H1 (cell line): ENCODE data around the gene KCTD12. TPM values are rescaled to one million over a fixed set of nuclear protein-coding genes. Genes with fewer than 3 reads are reported as not detected.

Experiments used
- CTCF ChIA-PET: fragments of 300-600 bp; sonication (Branson Sonifier 250); formaldehyde crosslinking; loops from one replicate; lab custom pipeline; 2021; ENCODE audit not compliant: partially characterized antibody; lab: Charles Lee
- POLR2A ChIA-PET: fragments of 300-600 bp; sonication (Branson Sonifier 250); formaldehyde crosslinking; loops from one replicate; lab custom pipeline; 2021; ENCODE audit warnings: inconsistent platforms; ENCODE audit not compliant: partially characterized antibody; lab: Charles Lee
- DNase-seq, 2 experiments: peaks; one replicate each; pipeline versions ENCODE4 v3.0.0 to v3.0.0-alpha.2; 2010 to 2022; ENCODE audit warnings: low spot score in 2 of 2, low read depth in 1 of 2, mixed read lengths in 1 of 2
- FAIRE-seq: peaks from 2 replicates; lab custom pipeline; 2011; peaks lifted over from hg19 to GRCh38; lab: Jason Lieb, UNC
- H2AFZ ChIP-seq: 2 replicates; pipeline ENCODE4 v1.8.1; 2012; ENCODE audit warnings: low read length, inconsistent platforms
- H2AK5ac ChIP-seq: 2 replicates; pipeline ENCODE4 v1.6.1; 2013; ENCODE audit warnings: low read depth, low read length
- H2BK120ac ChIP-seq: replicated peaks from 2 replicates; pipeline ENCODE3; 2013; ENCODE audit warnings: low read depth, low read length, inconsistent platforms
- H2BK12ac ChIP-seq: 2 replicates; pipeline ENCODE4 v1.6.1; 2013; ENCODE audit warnings: low read depth, low read length
- H2BK15ac ChIP-seq: 2 replicates; pipeline ENCODE4 v1.6.1; 2013; ENCODE audit warnings: low read length
- H2BK20ac ChIP-seq: 2 replicates; pipeline ENCODE4 v1.6.1; 2013; ENCODE audit warnings: low read length
- H2BK5ac ChIP-seq: 2 replicates; pipeline ENCODE4 v1.6.1; 2013; ENCODE audit warnings: low read depth, low read length
- H3K14ac ChIP-seq: 2 replicates; pipeline ENCODE4 v1.6.1; 2013; ENCODE audit warnings: inconsistent platforms; ENCODE audit not compliant: insufficient read length
- H3K18ac ChIP-seq: 2 replicates; pipeline ENCODE4 v1.6.1; 2013; ENCODE audit warnings: low read length; ENCODE audit errors: extremely low read depth
- H3K23ac ChIP-seq: 2 replicates; pipeline ENCODE4 v1.6.1; 2013; ENCODE audit warnings: inconsistent platforms; ENCODE audit not compliant: insufficient read length
- H3K23me2 ChIP-seq: 2 replicates; pipeline ENCODE4 v1.6.1; 2013; ENCODE audit warnings: low read depth, low read length
- H3K27ac ChIP-seq: 2 replicates; pipeline ENCODE4 v1.6.1; 2011; ENCODE audit warnings: low read depth, low read length, inconsistent platforms
- H3K27me3 ChIP-seq, 4 experiments: replicated peaks in 1 of 4; 1 replicate in 1 of 4; 2 replicates in 3 of 4; pipeline versions ENCODE4 v1.6.1 to v1.8.1; 2011 to 2013; ENCODE audit warnings: low read length in 3 of 4, mild to moderate bottlenecking in 3 of 4, inconsistent platforms in 2 of 4, mixed read lengths in 2 of 4, moderate library complexity in 1 of 4; ENCODE audit not compliant: control insufficient read depth in 3 of 4, insufficient read depth in 3 of 4; ENCODE audit errors: extremely low read depth in 1 of 4
- H3K36me3 ChIP-seq, 4 experiments: 2 replicates each; pipeline versions ENCODE4 v1.6.1 to v1.8.1; 2011 to 2013; ENCODE audit warnings: mild to moderate bottlenecking in 4 of 4, low read length in 3 of 4, moderate library complexity in 2 of 4, control low read depth in 1 of 4, inconsistent platforms in 1 of 4; ENCODE audit not compliant: insufficient read depth in 4 of 4, control insufficient read depth in 2 of 4
- H3K4ac ChIP-seq: replicated peaks from 2 replicates; pipeline ENCODE3; 2013; ENCODE audit warnings: low read length, low read depth, mixed read lengths, inconsistent platforms; ENCODE audit not compliant: insufficient read length
- H3K4me1 ChIP-seq, 4 experiments: replicated peaks in 1 of 4; 1 replicate in 1 of 4; 2 replicates in 3 of 4; pipeline versions ENCODE4 v1.6.1 to v1.8.1; 2011 to 2013; ENCODE audit warnings: low read length in 3 of 4, inconsistent platforms in 2 of 4, mixed read lengths in 1 of 4; ENCODE audit not compliant: insufficient read depth in 4 of 4, control insufficient read depth in 3 of 4
- H3K4me2 ChIP-seq, 2 experiments: 2 replicates each; pipeline versions ENCODE4 v1.6.1 to v1.8.1; 2011 to 2013; ENCODE audit warnings: low read depth in 2 of 2, low read length in 2 of 2, control low read depth in 1 of 2, inconsistent platforms in 1 of 2, mild to moderate bottlenecking in 1 of 2; ENCODE audit not compliant: insufficient read depth in 1 of 2
- H3K4me3 ChIP-seq, 4 experiments: fragments of 200-600, 300-600 bp in 1 of 4; sonication (generic), shearing (Covaris generic), sonication (Bioruptor Twin) in 1 of 4; 2 replicates each; pipeline versions ENCODE4 v1.5.1 to v1.8.1; 2011 to 2016; ENCODE audit warnings: low read length in 4 of 4, low read depth in 3 of 4, control low read depth in 2 of 4, inconsistent platforms in 2 of 4, mild to moderate bottlenecking in 2 of 4, mixed read lengths in 1 of 4, moderate library complexity in 1 of 4; ENCODE audit not compliant: insufficient read depth in 2 of 4; ENCODE audit errors: extremely low read depth in 1 of 4
- H3K56ac ChIP-seq: replicated peaks from 2 replicates; pipeline ENCODE3; 2013; ENCODE audit warnings: low read depth, mild to moderate bottlenecking, mixed read lengths, low read length, inconsistent platforms; ENCODE audit not compliant: insufficient read length
- H3K79me1 ChIP-seq: 2 replicates; pipeline ENCODE4 v1.6.1; 2013; ENCODE audit warnings: low read depth, low read length, control low read depth
- H3K79me2 ChIP-seq, 2 experiments: 2 replicates each; pipeline versions ENCODE4 v1.6.1 to v1.8.1; 2012 to 2013; ENCODE audit warnings: low read length in 2 of 2, mild to moderate bottlenecking in 2 of 2, inconsistent platforms in 1 of 2; ENCODE audit not compliant: insufficient read depth in 2 of 2, control insufficient read depth in 1 of 2
- H3K9ac ChIP-seq, 4 experiments: replicated peaks in 1 of 4; 1 replicate in 1 of 4; 2 replicates in 3 of 4; pipeline versions ENCODE4 v1.6.1 to v1.8.1; 2011 to 2013; ENCODE audit warnings: low read depth in 3 of 4, low read length in 3 of 4, control low read depth in 2 of 4, mild to moderate bottlenecking in 2 of 4, moderate library complexity in 2 of 4, inconsistent platforms in 1 of 4; ENCODE audit errors: extremely low read depth in 1 of 4
- H3K9me3 ChIP-seq, 2 experiments: 2 replicates each; pipeline versions ENCODE4 v1.6.1 to v1.8.1; 2012 to 2013; ENCODE audit warnings: mild to moderate bottlenecking in 2 of 2, moderate library complexity in 2 of 2, control low read depth in 1 of 2, inconsistent platforms in 1 of 2, low read depth in 1 of 2, low read length in 1 of 2, mixed read lengths in 1 of 2; ENCODE audit not compliant: insufficient read depth in 2 of 2
- H4K20me1 ChIP-seq, 2 experiments: replicated peaks in 1 of 2; 2 replicates each; pipeline versions ENCODE3 to v1.8.1; 2011 to 2013; ENCODE audit warnings: inconsistent platforms in 2 of 2, low read length in 2 of 2, mild to moderate bottlenecking in 1 of 2; ENCODE audit not compliant: insufficient read depth in 2 of 2, control insufficient read depth in 1 of 2
- H4K5ac ChIP-seq: 2 replicates; pipeline ENCODE4 v1.6.1; 2013; ENCODE audit warnings: low read length, low read depth, mixed read lengths, inconsistent platforms; ENCODE audit not compliant: insufficient read length
- H4K8ac ChIP-seq: 2 replicates; pipeline ENCODE4 v1.8.0; 2013; ENCODE audit warnings: mild to moderate bottlenecking, moderate library complexity, low read length, inconsistent platforms; ENCODE audit not compliant: insufficient read depth; ENCODE audit errors: extremely low read depth
- H4K91ac ChIP-seq: replicated peaks from 2 replicates; pipeline ENCODE3; 2013; ENCODE audit warnings: low read length, mixed read lengths, inconsistent platforms; ENCODE audit not compliant: insufficient read length
- BRCA1 ChIP-seq: IDR thresholded peaks from 2 replicates; pipeline ENCODE4 v1.6.1; 2012; ENCODE audit warnings: low read depth, low read length, improper control_type of control experiment
- CEBPB ChIP-seq: IDR thresholded peaks from 2 replicates; pipeline ENCODE4 v1.6.1; 2012; ENCODE audit warnings: low read depth, low read length
- FOSL1 ChIP-seq: IDR thresholded peaks from 2 replicates; pipeline ENCODE4 v1.6.1; 2011; ENCODE audit warnings: mild to moderate bottlenecking, low read depth, low read length, moderate library complexity; ENCODE audit not compliant: insufficient read depth
- JUN ChIP-seq: IDR thresholded peaks from 2 replicates; pipeline ENCODE4 v1.6.1; 2011; ENCODE audit warnings: low read depth, mild to moderate bottlenecking, improper control_type of control experiment, low read length
- JUND ChIP-seq: IDR thresholded peaks from 2 replicates; pipeline ENCODE4 v1.6.1; 2011; ENCODE audit warnings: mild to moderate bottlenecking, improper control_type of control experiment, low read length
- KDM5A ChIP-seq: fragments of 200-600 bp; IDR thresholded peaks from 2 replicates; pipeline ENCODE4 v1.7.1; 2012; ENCODE audit warnings: mild to moderate bottlenecking, low read length, inconsistent platforms, mixed read lengths
- MAFK ChIP-seq: IDR thresholded peaks from 2 replicates; pipeline ENCODE4 v1.6.1; 2012; ENCODE audit warnings: low read depth, mild to moderate bottlenecking, improper control_type of control experiment, low read length
- RBBP5 ChIP-seq: IDR thresholded peaks from 2 replicates; pipeline ENCODE4 v1.7.1; 2012; ENCODE audit warnings: low read depth, mild to moderate bottlenecking, inconsistent platforms, low read length, moderate library complexity, borderline replicate concordance
- SIRT6 ChIP-seq: IDR thresholded peaks from one replicate; pipeline ENCODE4 v1.7.1; 2012; ENCODE audit warnings: low read length, inconsistent platforms
- YY1 ChIP-seq: IDR thresholded peaks from 2 replicates; pipeline ENCODE4 v1.6.1; 2011; ENCODE audit warnings: low read depth, mild to moderate bottlenecking, low read length
- WGBS, 2 experiments: shearing (Covaris generic) in 1 of 2; methylation state at CpG; one replicate each; pipeline versions ENCODE4 v1.1.6 to v1.1.7; 2013 to 2015; ENCODE audit warnings: low lambda C conversion rate in 2 of 2, mixed read lengths in 2 of 2, inconsistent platforms in 1 of 2, low coverage in 1 of 2, missing lambda C conversion rate in 1 of 2; ENCODE audit not compliant: insufficient replicate concordance in 2 of 2, insufficient coverage in 1 of 2, insufficient read length in 1 of 2; ENCODE audit errors: extremely low coverage in 1 of 2, missing lambda C conversion rate in 1 of 2; 5-methylcytosine and 5-hydroxymethylcytosine counted together
- polyA plus RNA-seq, 7 experiments: library from polyadenylated mRNA; depleted of rRNA in 3 of 7; stranded (reverse) in 5 of 7; unstranded in 2 of 7; fragments of >200 nt in 5 of 7; fragments of 200-250 nt in 2 of 7; gene quantifications; 1 replicate in 5 of 7; 2 replicates in 1 of 7; 4 replicates in 1 of 7; pipeline versions ENCODE4 v1.2.1 to v1.2.3, GENCODE V29; 2011 to 2013; ENCODE audit warnings: missing spikeins in 2 of 7, mixed read lengths in 2 of 7
- total RNA-seq: library from RNA; stranded (reverse); fragmentation: NEBNext Ultra II Directional; extraction: Animal tissue kit (Norgen Biotek cat#: 25700); gene quantifications from 2 replicates; pipeline ENCODE4 v1.2.1, GENCODE V29; 2021
- TF ChIP-seq, protein P1 (sequence below): IDR thresholded peaks from 2 replicates; pipeline ENCODE4 v1.6.1; 2012; ENCODE audit warnings: inconsistent platforms
- TF ChIP-seq, protein P2 (sequence below): IDR thresholded peaks from 2 replicates; pipeline ENCODE4 v1.6.1; 2011; ENCODE audit warnings: low read length, improper control_type of control experiment

Gene KCTD12
- total and polyA plus RNA-seq, 2 of the 8 experiments (the other 6 are each of a cell fraction or from before 2014, with no cell fraction given): 2.5 to 9.6 TPM

GRCh38 chr13:76882431-76882830 lies 3.8 kb downstream of the KCTD12 start:
- H2AK5ac ChIP-seq: no peak overlapping the region
- no peak overlapping the region for H3K23ac ChIP-seq
- POLR2A ChIA-PET: no interaction called here
- no peaks in the 10 kb centered on the region for H3K79me2 ChIP-seq
- CTCF ChIA-PET: interaction anchor here (3.1 to 3.4 kb wide), 2 partner anchors 196 to 213 kb away, joined by 7 to 21 read pairs; no protein-coding TSS in a partner anchor
- no peak overlapping the region for H4K8ac ChIP-seq
- H2AFZ ChIP-seq: no peak overlapping the region
- no peaks in the 10 kb centered on the region for H3K36me3 ChIP-seq
- no peak overlapping the region for H3K56ac ChIP-seq
- H3K4ac ChIP-seq: no peak overlapping the region
- no peak overlapping the region for H3K4me2 ChIP-seq
- DNase-seq (no peak), FAIRE-seq (no peak)
- no peak overlapping the region for H2BK20ac ChIP-seq
- H4K5ac ChIP-seq: no peak overlapping the region
- no peak overlapping the region for H2BK120ac ChIP-seq
- H3K9me3 ChIP-seq: no peaks in the 10 kb centered on the region
- peaks cover 19% of the 10 kb centered on the region; the same call in 1 of the 2 replicates for H3K23me2 ChIP-seq
- WGBS, 2 experiments: 93% methylated on average over 4 of the region's 4 CpGs; no CpG with 5 or more reads in 1 of the 2 experiments
- H3K9ac ChIP-seq: no peak overlapping the region
- H2BK12ac ChIP-seq: no peak overlapping the region
- H3K79me1 ChIP-seq: no peaks in the 10 kb centered on the region
- H3K18ac ChIP-seq: no peak overlapping the region
- H3K27ac ChIP-seq: no peak overlapping the region
- peaks cover 0 to 5% (median 2%) of the 10 kb centered on the region in 4 experiments for H3K4me1 ChIP-seq
- no peak overlapping the region for H2BK15ac ChIP-seq
- peaks cover 6 to 30% (median 25%) of the 10 kb centered on the region in 4 experiments for H3K27me3 ChIP-seq
- no peak overlapping the region for H3K14ac ChIP-seq
- H4K91ac ChIP-seq: no peak overlapping the region
- H2BK5ac ChIP-seq: no peak overlapping the region
- H3K4me3 ChIP-seq: no peak overlapping the region
- no peaks in the 10 kb centered on the region for H4K20me1 ChIP-seq
- TF ChIP-seq, protein P1, sequence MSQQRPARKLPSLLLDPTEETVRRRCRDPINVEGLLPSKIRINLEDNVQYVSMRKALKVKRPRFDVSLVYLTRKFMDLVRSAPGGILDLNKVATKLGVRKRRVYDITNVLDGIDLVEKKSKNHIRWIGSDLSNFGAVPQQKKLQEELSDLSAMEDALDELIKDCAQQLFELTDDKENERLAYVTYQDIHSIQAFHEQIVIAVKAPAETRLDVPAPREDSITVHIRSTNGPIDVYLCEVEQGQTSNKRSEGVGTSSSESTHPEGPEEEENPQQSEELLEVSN: no peak
- TF ChIP-seq JUN (no peak), SIRT6 (no peak), JUND (no peak), FOSL1 (no peak), RBBP5 (no peak), BRCA1 (no peak), YY1 (no peak), CEBPB (no peak), KDM5A (no peak), MAFK (no peak)
- TF ChIP-seq, protein P2, sequence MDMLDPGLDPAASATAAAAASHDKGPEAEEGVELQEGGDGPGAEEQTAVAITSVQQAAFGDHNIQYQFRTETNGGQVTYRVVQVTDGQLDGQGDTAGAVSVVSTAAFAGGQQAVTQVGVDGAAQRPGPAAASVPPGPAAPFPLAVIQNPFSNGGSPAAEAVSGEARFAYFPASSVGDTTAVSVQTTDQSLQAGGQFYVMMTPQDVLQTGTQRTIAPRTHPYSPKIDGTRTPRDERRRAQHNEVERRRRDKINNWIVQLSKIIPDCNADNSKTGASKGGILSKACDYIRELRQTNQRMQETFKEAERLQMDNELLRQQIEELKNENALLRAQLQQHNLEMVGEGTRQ: no peak
